ENCODE results near the gene FLNA. TPM values are rescaled to one million over a fixed set of nuclear protein-coding genes. Genes with fewer than 3 reads are reported as not detected.
"Not testable (repeated sequence)": the region's sequence is repeated elsewhere in the genome, so short reads cannot be mapped to it uniquely, and the experiment has no call there.

The FLNA gene
- total RNA-seq, 1 donor from 2014 or later: 76.6 TPM

- ATAC-seq (no peak), DNase-seq (ENCODE audit: low spot score) (no peak)
These were observed 65.2 kb downstream of the FLNA start for GRCh38 chrX:154309041-154309775.

- peak; percentile 59 for DNase-seq (ENCODE audit: low spot score)
- peak; percentile 80 for ATAC-seq
These were observed 66.1 kb downstream of the FLNA start for GRCh38 chrX:154308108-154308946.

- ATAC-seq (no peak), DNase-seq (ENCODE audit: low spot score) (no peak)
These were observed 67.2 kb downstream of the FLNA start for GRCh38 chrX:154307202-154307601.

- ATAC-seq (no peak), DNase-seq (ENCODE audit: low spot score) (no peak)
These were observed 68.8 kb downstream of the FLNA start for GRCh38 chrX:154305541-154306205.

GRCh38 chrX:154304846-154305245, 69.6 kb downstream of the FLNA start:
- no peak for ATAC-seq
- DNase-seq (ENCODE audit: low spot score): no peak

- DNase-seq (ENCODE audit: low spot score) (no peak), ATAC-seq (no peak)
These were observed 71.0 kb downstream of the FLNA start for GRCh38 chrX:154303476-154303875.

- ATAC-seq; DNase-seq (ENCODE audit: low spot score): not testable (repeated sequence)
These were observed 71.4 kb downstream of the FLNA start for GRCh38 chrX:154302998-154303397.

GRCh38 chrX:154300816-154301215, 73.6 kb downstream of the FLNA start:
- ATAC-seq (peak; percentile 55), DNase-seq (ENCODE audit: low spot score) (no peak)

Other genes with a start within 250 kb of the FLNA start
- not detected for gene OPN1LW, start 230.4 kb downstream of the FLNA start, total RNA-seq
- gene OPN1MW, start 192.0 kb downstream of the FLNA start, total RNA-seq: not detected
- gene OPN1MW2, start 154.9 kb downstream of the FLNA start, total RNA-seq: not detected
- gene OPN1MW3, start 117.1 kb downstream of the FLNA start, total RNA-seq: not detected
- not detected for gene TEX28, start 79.5 kb downstream of the FLNA start, total RNA-seq
- not detected for gene TKTL1, start 78.8 kb downstream of the FLNA start, total RNA-seq
- 19.5 TPM for gene EMD, start 4.7 kb upstream of the FLNA start, total RNA-seq
- gene RPL10, start 23.7 kb upstream of the FLNA start, total RNA-seq: 1,085 TPM
- 14.9 TPM for gene DNASE1L1, start 34.6 kb upstream of the FLNA start, total RNA-seq
- 21.0 TPM for gene TAFAZZIN, start 36.9 kb upstream of the FLNA start, total RNA-seq
- 26.2 TPM for gene ATP6AP1, start 54.0 kb upstream of the FLNA start, total RNA-seq
- gene GDI1, start 62.5 kb upstream of the FLNA start, total RNA-seq: 31.4 TPM
- 18.7 TPM for gene FAM50A, start 69.5 kb upstream of the FLNA start, total RNA-seq
- gene PLXNA3, start 83.6 kb upstream of the FLNA start, total RNA-seq: 4.5 TPM
- gene LAGE3, start 104.6 kb upstream of the FLNA start, total RNA-seq: 12.0 TPM
- 18.3 TPM for gene UBL4A, start 112.0 kb upstream of the FLNA start, total RNA-seq
- 3.7 TPM for gene SLC10A3, start 116.0 kb upstream of the FLNA start, total RNA-seq
- gene FAM3A, start 141.6 kb upstream of the FLNA start, total RNA-seq: 35.3 TPM
- 5.6 TPM for gene G6PD, start 172.2 kb upstream of the FLNA start, total RNA-seq
- 69.0 TPM for gene IKBKG, start 173.0 kb upstream of the FLNA start, total RNA-seq
- not detected for gene CTAG1A, start 210.5 kb upstream of the FLNA start, total RNA-seq
- gene CTAG1B, start 244.6 kb upstream of the FLNA start, total RNA-seq: not detected